HepG2 (cell line): ENCODE measurements around the gene TSPAN12. TPM values are rescaled to one million over a fixed set of nuclear protein-coding genes. Genes with fewer than 3 reads are reported as not detected.

Experiments used
- ATAC-seq: fragments of 200-7000 bp; cut with Tn5 transposase; 3 replicates; pipeline ENCODE4 v1.9.1; 2020; ENCODE audit warnings: mild to moderate bottlenecking, moderate library complexity
- BruUV-seq: library from RNA; stranded (reverse); fragments of 400-500 nt; replicated peaks from 2 replicates; lab custom pipeline; 2021; lab: Mats Ljungman, UMichigan
- CTCF ChIA-PET: fragments of 300-600 bp; formaldehyde crosslinking; extraction: SDS; loops from one replicate; lab custom pipeline; 2021; ENCODE audit warnings: low total read pairs, inconsistent platforms, low intra/inter-chr PET ratio; lab: Yijun Ruan, JAX
- POLR2A ChIA-PET: fragments of 350-600 bp; sonication (Branson Sonifier 250); formaldehyde crosslinking; loops from one replicate; lab custom pipeline; 2020; ENCODE audit warnings: antibody characterized with exemption, inconsistent platforms; lab: Yijun Ruan, JAX
- DNase-seq: peaks from one replicate; pipeline ENCODE4 v3.0.0-alpha.2; 2015; ENCODE audit warnings: low spot score
- FAIRE-seq: peaks from 3 replicates; lab custom pipeline; 2011; peaks lifted over from hg19 to GRCh38; lab: Jason Lieb, UNC
- H2AFZ ChIP-seq: one replicate; pipeline ENCODE4 v1.6.1; 2011; ENCODE audit warnings: low read length, inconsistent platforms
- H3K27ac ChIP-seq: fragments of 300-600 bp; 3 replicates; pipeline ENCODE4 v1.8.0; 2011; ENCODE audit warnings: mixed run types, mild to moderate bottlenecking, mixed read lengths, low read length, inconsistent platforms; ENCODE audit not compliant: insufficient read depth; ENCODE audit errors: extremely low read length
- H3K27me3 ChIP-seq, 2 experiments: fragments of 200-600 bp in 1 of 2; 2 replicates in 1 of 2; 3 replicates in 1 of 2; pipeline versions ENCODE4 v1.6.0 to v1.8.0; 2011; ENCODE audit warnings: low read length in 2 of 2, mild to moderate bottlenecking in 2 of 2, moderate library complexity in 2 of 2, inconsistent platforms in 1 of 2; ENCODE audit not compliant: insufficient read depth in 2 of 2, control insufficient read depth in 1 of 2
- H3K36me3 ChIP-seq, 2 experiments: fragments of 200-600 bp in 1 of 2; replicated peaks in 1 of 2; 2 replicates in 1 of 2; 3 replicates in 1 of 2; pipeline versions ENCODE4 v1.5.1 to v1.8.0; 2011; ENCODE audit warnings: low read length in 2 of 2, inconsistent platforms in 1 of 2; ENCODE audit not compliant: insufficient read depth in 2 of 2, control insufficient read depth in 1 of 2
- H3K4me1 ChIP-seq: 2 replicates; pipeline ENCODE4 v1.5.1; 2012; ENCODE audit warnings: low read length, inconsistent platforms; ENCODE audit not compliant: insufficient read depth
- H3K4me2 ChIP-seq: 2 replicates; pipeline ENCODE4 v1.6.0; 2011; ENCODE audit warnings: low read depth, low read length, inconsistent platforms
- H3K4me3 ChIP-seq, 3 experiments: fragments of 200-600 bp in 1 of 3; sonication (generic), shearing (Covaris generic) in 1 of 3; replicated peaks in 1 of 3; 2 replicates each; pipeline ENCODE4 v1.5.1; 2011 to 2016; ENCODE audit warnings: low read length in 3 of 3, inconsistent platforms in 2 of 3, low read depth in 2 of 3, mild to moderate bottlenecking in 2 of 3, control low read depth in 1 of 3, mixed read lengths in 1 of 3; ENCODE audit not compliant: insufficient read depth in 1 of 3
- H3K79me2 ChIP-seq: one replicate; pipeline ENCODE4 v1.6.1; 2011; ENCODE audit warnings: low read length, inconsistent platforms; ENCODE audit not compliant: insufficient read depth
- H3K9ac ChIP-seq: 2 replicates; pipeline ENCODE4 v1.6.0; 2011; ENCODE audit warnings: mild to moderate bottlenecking, low read depth, low read length, inconsistent platforms; ENCODE audit not compliant: insufficient read depth
- H3K9me3 ChIP-seq: 2 replicates; pipeline ENCODE4 v1.5.1; 2012; ENCODE audit warnings: mild to moderate bottlenecking, low read length
- H4K20me1 ChIP-seq: 2 replicates; pipeline ENCODE4 v1.6.0; 2011; ENCODE audit warnings: inconsistent platforms, mild to moderate bottlenecking, low read length, moderate library complexity; ENCODE audit not compliant: insufficient read depth
- ARNT ChIP-seq: fragments of 450-650 bp; IDR thresholded peaks from 2 replicates; pipeline ENCODE4 v1.6.1; 2017
- CC2D1A ChIP-seq: sonication (generic); formaldehyde crosslinking; IDR thresholded peaks from 2 replicates; pipeline ENCODE4 v1.8.1; 2023; ENCODE audit warnings: mild to moderate bottlenecking, missing genetic modification reagents
- HBP1 ChIP-seq: IDR thresholded peaks from 2 replicates; pipeline ENCODE4 v1.6.1; 2016; ENCODE audit warnings: low read depth, control low read depth
- JUN ChIP-seq: sonication (generic); formaldehyde crosslinking; IDR thresholded peaks from 2 replicates; pipeline ENCODE4 v1.4.0; 2020; ENCODE audit warnings: mild to moderate bottlenecking, missing genetic modification reagents
- KAT8 ChIP-seq: IDR thresholded peaks from 2 replicates; pipeline ENCODE4 v1.6.1; 2016; ENCODE audit warnings: missing genetic modification reagents, missing compliant biosample characterization
- MTF1 ChIP-seq: sonication (generic); formaldehyde crosslinking; IDR thresholded peaks from 2 replicates; pipeline ENCODE4 v1.5.0; 2020; ENCODE audit warnings: missing genetic modification reagents
- NFE2 ChIP-seq: sonication (generic); formaldehyde crosslinking; IDR thresholded peaks from 2 replicates; pipeline ENCODE4 v1.4.0; 2020; ENCODE audit warnings: missing genetic modification reagents
- RBAK ChIP-seq: sonication (generic); formaldehyde crosslinking; IDR thresholded peaks from 2 replicates; pipeline ENCODE4 v1.5.1; 2020; ENCODE audit warnings: mild to moderate bottlenecking, missing genetic modification reagents
- THRA ChIP-seq: sonication (generic); formaldehyde crosslinking; IDR thresholded peaks from 2 replicates; pipeline ENCODE4 v1.4.0; 2020; ENCODE audit warnings: missing genetic modification reagents, borderline replicate concordance
- ZNF672 ChIP-seq: sonication (generic); formaldehyde crosslinking; IDR thresholded peaks from 2 replicates; pipeline ENCODE4 v1.8.1; 2022; ENCODE audit warnings: missing genetic modification reagents
- ZNF747 ChIP-seq: sonication (generic); formaldehyde crosslinking; IDR thresholded peaks from 2 replicates; pipeline ENCODE4 v1.8.1; 2023; ENCODE audit warnings: missing genetic modification reagents, mild to moderate bottlenecking, borderline replicate concordance
- WGBS: methylation state at CpG from one replicate; pipeline ENCODE4 v1.1.6; 2017; ENCODE audit warnings: low lambda C conversion rate; 5-methylcytosine and 5-hydroxymethylcytosine counted together
- in situ Hi-C: cut with HindIII; loops from 2 replicates; pipeline ENCODE4 v1.10.0; 2017; ENCODE audit warnings: low pct_unique_long_range_greater_than_20kb; ENCODE audit not compliant: extremely low pct_ligation_motif_present
- intact Hi-C: fragments of 100-400 bp; cut with micrococcal nuclease; formaldehyde crosslinking; loops from one replicate; pipeline ENCODE4 v1.10.0; 2022; ENCODE audit not compliant: unreplicated experiment
- polyA plus RNA-seq, 8 experiments: library from polyadenylated mRNA; depleted of rRNA in 3 of 8; stranded (reverse) in 7 of 8; unstranded in 1 of 8; fragments of >200 nt; fragmentation: Illumina TruSeq in 4 of 8; extraction: Trizol in 4 of 8; gene quantifications; 2 replicates each; pipeline versions ENCODE4 v1.2.1 to v1.2.3, GENCODE V29; 2011 to 2016; ENCODE audit warnings: low read depth in 4 of 8, missing spikeins in 1 of 8, mixed read lengths in 1 of 8; ENCODE audit not compliant: insufficient read depth in 1 of 8
- total RNA-seq, 5 experiments: library from RNA; depleted of rRNA; stranded (reverse); fragments of >200 nt; fragmentation: Illumina TruSeq; extraction: Trizol; gene quantifications; 2 replicates each; pipeline ENCODE4 v1.2.3, GENCODE V29; 2016; ENCODE audit warnings: low read depth in 1 of 5
- TF ChIP-seq, protein P1 (sequence below): IDR thresholded peaks from 2 replicates; pipeline ENCODE4 v1.6.1; 2016; ENCODE audit warnings: mild to moderate bottlenecking
- TF ChIP-seq, protein P2 (sequence below): IDR thresholded peaks from 2 replicates; pipeline ENCODE4 v1.6.1; 2012; ENCODE audit warnings: inconsistent platforms
- TF ChIP-seq, protein P3 (sequence below): sonication (generic); formaldehyde crosslinking; IDR thresholded peaks from 2 replicates; pipeline ENCODE4 v1.5.0; 2020; ENCODE audit warnings: mild to moderate bottlenecking, missing genetic modification reagents

TSPAN12 gene
- total and polyA plus RNA-seq, 2 of the 13 experiments (the other 11 are each of a cell fraction or from before 2014, with no cell fraction given): 0.48 to 0.95 TPM

GRCh38 chr7:120859459-120859858, 1.5 kb upstream of the TSPAN12 start:
- H3K4me1 ChIP-seq: peaks cover 6% of the 10 kb centered on the region
- CTCF ChIA-PET: no interaction called here
- H4K20me1 ChIP-seq: no peaks in the 10 kb centered on the region
- POLR2A ChIA-PET: no interaction called here
- intact Hi-C loops (loop anchor here (5.0 kb wide), 1 partner anchor 67 kb away; no protein-coding TSS in a partner anchor), in situ Hi-C loops (no loop called here)
- H3K9me3 ChIP-seq: no peaks in the 10 kb centered on the region
- TF ChIP-seq NFE2 (CRISPR knock-in tag): no peak
- TF ChIP-seq, protein P1, sequence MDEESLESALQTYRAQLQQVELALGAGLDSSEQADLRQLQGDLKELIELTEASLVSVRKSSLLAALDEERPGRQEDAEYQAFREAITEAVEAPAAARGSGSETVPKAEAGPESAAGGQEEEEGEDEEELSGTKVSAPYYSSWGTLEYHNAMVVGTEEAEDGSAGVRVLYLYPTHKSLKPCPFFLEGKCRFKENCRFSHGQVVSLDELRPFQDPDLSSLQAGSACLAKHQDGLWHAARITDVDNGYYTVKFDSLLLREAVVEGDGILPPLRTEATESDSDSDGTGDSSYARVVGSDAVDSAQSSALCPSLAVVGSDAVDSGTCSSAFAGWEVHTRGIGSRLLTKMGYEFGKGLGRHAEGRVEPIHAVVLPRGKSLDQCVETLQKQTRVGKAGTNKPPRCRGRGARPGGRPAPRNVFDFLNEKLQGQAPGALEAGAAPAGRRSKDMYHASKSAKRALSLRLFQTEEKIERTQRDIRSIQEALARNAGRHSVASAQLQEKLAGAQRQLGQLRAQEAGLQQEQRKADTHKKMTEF (CRISPR knock-in tag): no peak
- TF ChIP-seq HBP1 (CRISPR knock-in tag): no peak
- no peak for TF ChIP-seq ZNF747 (CRISPR knock-in tag)
- no peak for TF ChIP-seq CC2D1A
- no peak for TF ChIP-seq MTF1 (CRISPR knock-in tag)
- TF ChIP-seq, protein P2, sequence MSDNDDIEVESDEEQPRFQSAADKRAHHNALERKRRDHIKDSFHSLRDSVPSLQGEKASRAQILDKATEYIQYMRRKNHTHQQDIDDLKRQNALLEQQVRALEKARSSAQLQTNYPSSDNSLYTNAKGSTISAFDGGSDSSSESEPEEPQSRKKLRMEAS: no peak
- no peak for TF ChIP-seq ARNT
- TF ChIP-seq, protein P3, sequence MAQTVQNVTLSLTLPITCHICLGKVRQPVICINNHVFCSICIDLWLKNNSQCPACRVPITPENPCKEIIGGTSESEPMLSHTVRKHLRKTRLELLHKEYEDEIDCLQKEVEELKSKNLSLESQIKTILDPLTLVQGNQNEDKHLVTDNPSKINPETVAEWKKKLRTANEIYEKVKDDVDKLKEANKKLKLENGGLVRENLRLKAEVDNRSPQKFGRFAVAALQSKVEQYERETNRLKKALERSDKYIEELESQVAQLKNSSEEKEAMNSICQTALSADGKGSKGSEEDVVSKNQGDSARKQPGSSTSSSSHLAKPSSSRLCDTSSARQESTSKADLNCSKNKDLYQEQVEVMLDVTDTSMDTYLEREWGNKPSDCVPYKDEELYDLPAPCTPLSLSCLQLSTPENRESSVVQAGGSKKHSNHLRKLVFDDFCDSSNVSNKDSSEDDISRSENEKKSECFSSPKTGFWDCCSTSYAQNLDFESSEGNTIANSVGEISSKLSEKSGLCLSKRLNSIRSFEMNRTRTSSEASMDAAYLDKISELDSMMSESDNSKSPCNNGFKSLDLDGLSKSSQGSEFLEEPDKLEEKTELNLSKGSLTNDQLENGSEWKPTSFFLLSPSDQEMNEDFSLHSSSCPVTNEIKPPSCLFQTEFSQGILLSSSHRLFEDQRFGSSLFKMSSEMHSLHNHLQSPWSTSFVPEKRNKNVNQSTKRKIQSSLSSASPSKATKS (CRISPR knock-in tag): no peak
- TF ChIP-seq ZNF672 (CRISPR knock-in tag): no peak
- no peak for TF ChIP-seq RBAK
- no peak for TF ChIP-seq JUN (CRISPR knock-in tag)
- no peak for TF ChIP-seq THRA (CRISPR knock-in tag)
- TF ChIP-seq KAT8 (CRISPR knock-in tag): no peak
- H3K4me2 ChIP-seq: no peak overlapping the region
- FAIRE-seq (no peak), ATAC-seq (no peak), DNase-seq (no peak)
- H2AFZ ChIP-seq: no peak overlapping the region
- no peak overlapping the region for H3K4me3 ChIP-seq
- no peaks in the 10 kb centered on the region; a peak in 1 of 5 replicates for H3K27me3 ChIP-seq
- no peaks in the 10 kb centered on the region for H3K36me3 ChIP-seq
- H3K27ac ChIP-seq: no peak overlapping the region
- BruUV-seq: no TSS peak
- H3K9ac ChIP-seq: no peak overlapping the region
- no peaks in the 10 kb centered on the region for H3K79me2 ChIP-seq
- WGBS: 43% methylated on average over 6 of the region's 6 CpGs
